Neural cell (in vitro differentiated cells): ENCODE results near the gene DHDH. TPM values are rescaled to one million over a fixed set of nuclear protein-coding genes. Genes with fewer than 3 reads are reported as not detected.

Experiments used
- H2AFZ ChIP-seq: fragments of 200-600, 300-800 bp; sonication (generic), shearing (Covaris generic); 2 replicates; pipeline ENCODE4 v1.6.0; 2014; ENCODE audit warnings: low read depth, mild to moderate bottlenecking, antibody characterized with exemption, low read length, moderate library complexity
- H3F3A ChIP-seq: fragments of 200-600 bp; shearing (Covaris generic); 2 replicates; pipeline ENCODE4 v1.6.1; 2016; ENCODE audit warnings: mild to moderate bottlenecking, moderate library complexity, mixed read lengths, antibody characterized with exemption, low read length; ENCODE audit not compliant: insufficient read depth, poor library complexity, severe bottlenecking
- H3K27ac ChIP-seq: fragments of 200-600, 300-800 bp; sonication (generic), shearing (Covaris generic); 2 replicates; pipeline ENCODE4 v1.5.1; 2014; ENCODE audit warnings: mild to moderate bottlenecking, low read length, moderate library complexity
- H3K27me3 ChIP-seq: fragments of 300-800, 200-600 bp; sonication (generic), shearing (Covaris generic); 2 replicates; pipeline ENCODE4 v1.6.0; 2014; ENCODE audit warnings: mild to moderate bottlenecking, low read depth, low read length, moderate library complexity; ENCODE audit not compliant: insufficient read depth
- H3K36me3 ChIP-seq: fragments of 300-800, 200-600 bp; sonication (generic), shearing (Covaris generic); 2 replicates; pipeline ENCODE4 v1.5.1; 2014; ENCODE audit warnings: mild to moderate bottlenecking, antibody characterized with exemption, low read length, moderate library complexity; ENCODE audit not compliant: insufficient read depth
- H3K4me2 ChIP-seq: fragments of 300-800, 200-600 bp; sonication (generic), shearing (Covaris generic); 2 replicates; pipeline ENCODE4 v1.6.0; 2014; ENCODE audit warnings: mild to moderate bottlenecking, low read length
- H3K4me3 ChIP-seq: fragments of 300-800, 200-600 bp; sonication (generic), shearing (Covaris generic); 2 replicates; pipeline ENCODE4 v1.5.1; 2014; ENCODE audit warnings: mild to moderate bottlenecking, low read length, moderate library complexity
- H3K79me2 ChIP-seq: fragments of 200-600 bp; shearing (Covaris generic); replicated peaks from 2 replicates; pipeline ENCODE4 v1.6.0; 2014; ENCODE audit warnings: mild to moderate bottlenecking, low read length, moderate library complexity; ENCODE audit not compliant: insufficient read depth
- H3K9ac ChIP-seq: fragments of 300-800, 200-600 bp; sonication (generic), shearing (Covaris generic); 2 replicates; pipeline ENCODE4 v1.6.1; 2016; ENCODE audit warnings: mild to moderate bottlenecking, low read length, mixed read lengths
- H3K9me2 ChIP-seq: fragments of 200-600 bp; shearing (Covaris generic); 2 replicates; pipeline ENCODE4 v1.6.1; 2016; ENCODE audit warnings: mild to moderate bottlenecking, low read length, mixed read lengths; ENCODE audit not compliant: insufficient read depth
- H3K9me3 ChIP-seq: fragments of 200-600, 300-800 bp; sonication (generic), shearing (Covaris generic); 2 replicates; pipeline ENCODE4 v1.6.1; 2016; ENCODE audit warnings: mild to moderate bottlenecking, mixed run types, low read length, moderate library complexity, mixed read lengths
- H4K20me1 ChIP-seq: fragments of 200-600 bp; shearing (Covaris generic); 2 replicates; pipeline ENCODE4 v1.6.1; 2016; ENCODE audit warnings: mild to moderate bottlenecking, mixed run types; ENCODE audit not compliant: insufficient read depth
- EP300 ChIP-seq: fragments of 450-650 bp; conservative IDR thresholded peaks from 2 replicates; pipeline ENCODE4 v1.6.1; 2014; ENCODE audit warnings: antibody characterized with exemption, mild to moderate bottlenecking, moderate library complexity; ENCODE audit not compliant: poor library complexity, severe bottlenecking
- EZH2 ChIP-seq: fragments of 200-600, 300-800 bp; shearing (Covaris generic), sonication (generic); IDR thresholded peaks from 2 replicates; pipeline ENCODE4 v1.6.1; 2014; ENCODE audit warnings: antibody characterized with exemption, low read length, borderline replicate concordance, mild to moderate bottlenecking; ENCODE audit not compliant: insufficient read depth, poor library complexity, severe bottlenecking
- MXI1 ChIP-seq: fragments of 450-650 bp; conservative IDR thresholded peaks from 2 replicates; pipeline ENCODE4 v1.6.1; 2014; ENCODE audit warnings: antibody characterized with exemption, mild to moderate bottlenecking; ENCODE audit not compliant: poor library complexity, severe bottlenecking
- POLR2AphosphoS5 ChIP-seq: IDR thresholded peaks from 2 replicates; pipeline ENCODE4 v1.6.1; 2012
- RAD21 ChIP-seq: fragments of 450-650 bp; conservative IDR thresholded peaks from 2 replicates; pipeline ENCODE4 v1.6.1; 2014; ENCODE audit warnings: antibody characterized with exemption, mild to moderate bottlenecking, moderate library complexity
- REST ChIP-seq: IDR thresholded peaks from 2 replicates; pipeline ENCODE4 v1.6.1; 2012; ENCODE audit warnings: borderline replicate concordance
- SMC3 ChIP-seq: fragments of 450-650 bp; conservative IDR thresholded peaks from 2 replicates; pipeline ENCODE4 v1.6.1; 2014; ENCODE audit warnings: antibody characterized with exemption, mild to moderate bottlenecking, moderate library complexity; ENCODE audit not compliant: poor library complexity
- TAF1 ChIP-seq: IDR thresholded peaks from 2 replicates; pipeline ENCODE4 v1.6.1; 2012; ENCODE audit warnings: low read depth
- polyA plus RNA-seq: library from polyadenylated mRNA; depleted of rRNA; stranded (reverse); fragments of >200 nt; gene quantifications from 2 replicates; pipeline ENCODE4 v1.2.3, GENCODE V29; 2014
- TF ChIP-seq, protein P1 (sequence below): fragments of 450-650 bp; IDR thresholded peaks from 2 replicates; pipeline ENCODE4 v1.5.1; 2014; ENCODE audit warnings: antibody characterized with exemption, mild to moderate bottlenecking, moderate library complexity; ENCODE audit not compliant: poor library complexity, severe bottlenecking

DHDH gene
- polyA plus RNA-seq, 1 donor from 2014 or later = 4.8 TPM

- H3F3A ChIP-seq = no peaks in the 10 kb centered on the region
- no peaks in the 10 kb centered on the region for H3K9me3 ChIP-seq
- no peaks in the 10 kb centered on the region for H3K27me3 ChIP-seq
- H2AFZ ChIP-seq = no peak overlapping the region
- H3K4me2 ChIP-seq = no peak overlapping the region
- no peaks in the 10 kb centered on the region for H3K36me3 ChIP-seq
- TF ChIP-seq POLR2AphosphoS5 (no peak), EP300 (no peak), MXI1 (no peak), RAD21 (no peak), TAF1 (no peak), EZH2 (no peak), REST (no peak), SMC3 (no peak)
- TF ChIP-seq, protein P1, sequence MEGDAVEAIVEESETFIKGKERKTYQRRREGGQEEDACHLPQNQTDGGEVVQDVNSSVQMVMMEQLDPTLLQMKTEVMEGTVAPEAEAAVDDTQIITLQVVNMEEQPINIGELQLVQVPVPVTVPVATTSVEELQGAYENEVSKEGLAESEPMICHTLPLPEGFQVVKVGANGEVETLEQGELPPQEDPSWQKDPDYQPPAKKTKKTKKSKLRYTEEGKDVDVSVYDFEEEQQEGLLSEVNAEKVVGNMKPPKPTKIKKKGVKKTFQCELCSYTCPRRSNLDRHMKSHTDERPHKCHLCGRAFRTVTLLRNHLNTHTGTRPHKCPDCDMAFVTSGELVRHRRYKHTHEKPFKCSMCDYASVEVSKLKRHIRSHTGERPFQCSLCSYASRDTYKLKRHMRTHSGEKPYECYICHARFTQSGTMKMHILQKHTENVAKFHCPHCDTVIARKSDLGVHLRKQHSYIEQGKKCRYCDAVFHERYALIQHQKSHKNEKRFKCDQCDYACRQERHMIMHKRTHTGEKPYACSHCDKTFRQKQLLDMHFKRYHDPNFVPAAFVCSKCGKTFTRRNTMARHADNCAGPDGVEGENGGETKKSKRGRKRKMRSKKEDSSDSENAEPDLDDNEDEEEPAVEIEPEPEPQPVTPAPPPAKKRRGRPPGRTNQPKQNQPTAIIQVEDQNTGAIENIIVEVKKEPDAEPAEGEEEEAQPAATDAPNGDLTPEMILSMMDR = no peak
- H3K9ac ChIP-seq = no peak overlapping the region
- no peaks in the 10 kb centered on the region for H3K9me2 ChIP-seq
- H4K20me1 ChIP-seq = no peaks in the 10 kb centered on the region
- H3K4me3 ChIP-seq = no peak overlapping the region
- H3K79me2 ChIP-seq = no peaks in the 10 kb centered on the region
- no peak overlapping the region for H3K27ac ChIP-seq
Measured at GRCh38 chr19:48946463-48947257, 13.2 kb downstream of the DHDH start.

- Histone ChIP-seq H4K20me1 (no peaks in the 10 kb centered on the region), H3K79me2 (no peaks in the 10 kb centered on the region), H3K27me3 (no peaks in the 10 kb centered on the region), H3K27ac (no peak overlapping the region), H3K4me3 (no peak overlapping the region), H3F3A (no peaks in the 10 kb centered on the region), H3K4me2 (no peak overlapping the region), H3K9me3 (no peaks in the 10 kb centered on the region), H2AFZ (no peak overlapping the region), H3K9ac (no peak overlapping the region), H3K9me2 (no peaks in the 10 kb centered on the region), H3K36me3 (no peaks in the 10 kb centered on the region)
- TF ChIP-seq POLR2AphosphoS5 = no peak
- no peak for TF ChIP-seq RAD21
- TF ChIP-seq EZH2 = no peak
- no peak for TF ChIP-seq SMC3
- TF ChIP-seq REST = no peak
- no peak for TF ChIP-seq TAF1
- no peak for TF ChIP-seq MXI1
Measured at GRCh38 chr19:48947258-48947542, 13.7 kb downstream of the DHDH start.
